Calu3 (cell line): ENCODE data around the gene TRIM6. TPM values are rescaled to one million over a fixed set of nuclear protein-coding genes. Genes with fewer than 3 reads are reported as not detected.
"Not testable (repeated sequence)": the region's sequence is repeated elsewhere in the genome, so short reads cannot be mapped to it uniquely, and the experiment has no call there.

ENCODE experiments used
- BruUV-seq: library from RNA; stranded (reverse); fragments of 400-500 nt; replicated peaks from 2 replicates; lab custom pipeline; 2021; lab: Mats Ljungman, UMichigan
- CTCF ChIA-PET: fragments of 300-600 bp; sonication (Branson Sonifier 250); formaldehyde crosslinking; loops from one replicate; lab custom pipeline; 2022; ENCODE audit warnings: antibody characterized with exemption; lab: Charles Lee
- DNase-seq: peaks from one replicate; pipeline ENCODE4 v3.0.0; 2022
- H3K27ac Mint-ChIP-seq: one replicate; pipeline ENCODE4 v1.8.0; 2022; ENCODE audit warnings: mixed read lengths; ENCODE audit not compliant: unreplicated experiment
- H3K27me3 Mint-ChIP-seq: one replicate; pipeline ENCODE4 v1.8.0; 2022; ENCODE audit warnings: mixed read lengths; ENCODE audit not compliant: unreplicated experiment
- H3K36me3 Mint-ChIP-seq: one replicate; pipeline ENCODE4 v1.8.0; 2022; ENCODE audit warnings: mild to moderate bottlenecking, moderate library complexity, mixed read lengths; ENCODE audit not compliant: insufficient read depth, unreplicated experiment
- H3K4me1 Mint-ChIP-seq: one replicate; pipeline ENCODE4 v1.8.0; 2022; ENCODE audit warnings: mild to moderate bottlenecking, low read depth, mixed read lengths; ENCODE audit not compliant: unreplicated experiment
- H3K4me3 Mint-ChIP-seq: one replicate; pipeline ENCODE4 v1.8.0; 2022; ENCODE audit warnings: mild to moderate bottlenecking, low read depth, moderate library complexity, mixed read lengths; ENCODE audit not compliant: unreplicated experiment
- H3K9me3 Mint-ChIP-seq: one replicate; pipeline ENCODE4 v1.8.0; 2022; ENCODE audit warnings: low read depth, mixed read lengths; ENCODE audit not compliant: unreplicated experiment
- CTCF ChIP-seq: fragments of 200-600 bp; IDR thresholded peaks from one replicate; pipeline ENCODE4 v1.8.0; 2022; ENCODE audit warnings: antibody characterized with exemption; ENCODE audit not compliant: unreplicated experiment
- intact Hi-C: fragments of 100-400 bp; cut with micrococcal nuclease; formaldehyde crosslinking; loops from one replicate; pipeline ENCODE4 v1.10.0; 2022; ENCODE audit not compliant: unreplicated experiment
- total RNA-seq: library from RNA; stranded (reverse); gene quantifications from 2 replicates; pipeline ENCODE4 v1.2.3, GENCODE V29; 2022

TRIM6 gene
- total RNA-seq, 1 experiment from 2014 or later, result 0.80 TPM

DNA sequence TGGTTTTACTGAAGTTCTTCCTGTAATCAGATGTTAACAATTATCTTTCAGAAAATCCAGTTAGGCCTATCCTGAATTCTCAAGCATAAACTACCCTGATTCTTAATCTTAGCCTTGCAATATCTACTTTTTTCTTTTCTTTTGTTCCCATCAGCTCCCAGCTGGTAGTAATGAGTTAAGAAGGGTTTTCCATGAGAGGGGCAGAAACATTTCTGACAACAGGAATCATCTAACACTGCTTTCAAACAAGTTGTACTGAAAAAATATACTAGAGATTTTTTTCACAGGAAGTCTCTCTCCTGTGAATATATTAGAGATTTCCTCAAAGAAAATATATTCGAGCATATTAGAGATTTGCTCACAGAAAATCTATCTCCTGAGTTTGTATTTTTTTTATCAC lies 3.3 kb upstream of the TRIM6 start:
- no peak overlapping the region for H3K27ac Mint-ChIP-seq

DNA sequence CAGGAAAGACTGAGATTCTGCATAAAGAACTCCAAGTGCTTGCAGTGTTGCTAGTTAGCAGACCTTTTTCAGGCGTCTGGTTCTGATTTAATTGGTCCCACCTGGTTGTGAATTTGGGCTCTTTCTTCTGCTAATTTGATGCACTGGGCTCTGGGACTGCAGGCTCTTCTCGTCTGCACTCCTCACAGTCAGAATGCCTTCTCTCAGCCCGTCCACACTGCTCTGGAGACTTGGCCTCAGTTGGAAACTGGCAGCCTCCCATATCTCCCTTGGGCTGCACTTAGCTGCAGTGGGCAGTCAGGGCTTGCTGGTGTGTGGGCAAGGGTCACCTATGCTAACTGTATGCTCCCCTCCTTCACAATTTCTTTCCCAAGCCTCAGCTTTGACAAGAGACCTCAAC lies 1.5 kb downstream of the TRIM6 start:
- intact Hi-C loops, result loop anchor here (5.0 kb wide), 1 partner anchor 209 kb away; the partner anchor contains the start of gene OR52N2
- no peak for TF ChIP-seq CTCF
- CTCF ChIA-PET, result no interaction called here
- Mint-ChIP-seq H3K4me3 (no peak overlapping the region), H3K36me3 (peaks cover 13% of the 10 kb centered on the region), H3K27me3 (no peaks in the 10 kb centered on the region), H3K27ac (no peak overlapping the region), H3K9me3 (no peaks in the 10 kb centered on the region), H3K4me1 (peaks cover 19% of the 10 kb centered on the region)
- no peak for DNase-seq
- no TSS peak for BruUV-seq

More for the DNA sequence above, 3.3 kb upstream of the TRIM6 start:
- Mint-ChIP-seq H3K9me3 (peaks cover 3% of the 10 kb centered on the region), H3K36me3 (peaks cover 13% of the 10 kb centered on the region), H3K4me1 (peaks cover 18% of the 10 kb centered on the region), H3K4me3 (no peak overlapping the region), H3K27me3 (no peaks in the 10 kb centered on the region)
- no peak for TF ChIP-seq CTCF
- CTCF ChIA-PET, result no interaction called here
- DNase-seq, result no peak
- intact Hi-C loops, result no loop called here
- no TSS peak for BruUV-seq

DNA sequence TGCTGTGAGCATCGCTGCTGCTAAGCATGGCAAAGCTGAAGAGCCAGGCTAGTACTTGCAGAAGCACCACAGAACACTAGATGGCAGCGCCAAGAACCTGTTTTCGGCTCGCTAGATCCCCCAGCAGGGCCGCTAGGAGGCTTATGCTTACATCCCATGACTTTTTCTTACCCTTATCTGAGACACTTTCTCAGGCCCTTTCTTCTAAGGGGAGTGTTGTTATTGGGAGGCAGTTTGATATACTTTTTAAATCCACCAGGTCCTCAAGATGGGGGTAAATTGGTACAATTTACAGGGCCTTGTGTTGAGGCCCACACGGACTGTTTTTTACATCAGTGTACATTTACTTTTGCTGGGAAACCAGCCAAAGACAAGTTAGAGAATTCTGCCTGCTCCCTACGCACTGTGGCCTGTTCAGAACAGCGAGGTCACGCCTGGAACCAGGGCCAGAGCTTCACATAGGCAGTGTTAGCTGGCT lies 4.0 kb downstream of the TRIM6 start:
- no TSS peak for BruUV-seq
- no peaks in the 10 kb centered on the region for H3K27me3 Mint-ChIP-seq
- peaks cover 13% of the 10 kb centered on the region for H3K36me3 Mint-ChIP-seq
- CTCF ChIA-PET, result interaction anchor here (0.6 to 1.0 kb wide), 3 partner anchors 59 to 209 kb away, joined by 3 to 5 read pairs (median 4); partner anchors contain the start of gene TRIM5
- H3K4me3 Mint-ChIP-seq, result no peak overlapping the region
- TF ChIP-seq CTCF, result peak; percentile 81
- peak; percentile 72 for DNase-seq
- H3K9me3 Mint-ChIP-seq, result no peaks in the 10 kb centered on the region
- H3K4me1 Mint-ChIP-seq, result peaks cover 27% of the 10 kb centered on the region
- no peak overlapping the region for H3K27ac Mint-ChIP-seq
- intact Hi-C loops, result loop anchor here (2.0 to 5.0 kb wide), 2 partner anchors 112 to 292 kb away; partner anchors contain the start of gene OR52E5

DNA sequence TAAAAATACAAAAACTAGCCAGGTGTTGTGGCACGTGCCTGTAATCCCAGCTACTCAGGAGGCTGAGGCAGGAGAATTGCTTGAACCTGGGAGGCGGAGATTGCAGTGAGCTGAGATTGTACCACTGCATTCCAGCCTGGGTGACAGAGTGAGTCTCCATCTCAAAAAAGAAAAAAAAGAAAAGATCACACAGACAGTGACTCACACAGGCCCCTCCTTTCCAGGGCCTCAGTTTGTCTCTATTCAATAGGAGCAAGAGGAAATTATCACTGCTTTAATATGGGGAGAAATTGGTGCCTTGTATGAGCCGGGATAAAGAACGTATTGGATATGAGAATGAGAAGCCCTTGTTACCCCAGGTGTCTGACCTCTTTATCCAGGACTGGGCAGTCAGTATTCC lies 6.4 kb downstream of the TRIM6 start:
- H3K9me3 Mint-ChIP-seq, H3K4me1 Mint-ChIP-seq, H3K4me3 Mint-ChIP-seq, H3K36me3 Mint-ChIP-seq, BruUV-seq, CTCF ChIA-PET, H3K27me3 Mint-ChIP-seq, DNase-seq, H3K27ac Mint-ChIP-seq: not testable (repeated sequence)
- intact Hi-C loops, result loop anchor here (5.0 kb wide), 1 partner anchor 290 kb away; the partner anchor contains the start of gene OR52E5

GRCh38 chr11:5603326-5603725 lies 6.9 kb downstream of the TRIM6 start:
- DNase-seq, result no peak
- no peak for TF ChIP-seq CTCF
- Mint-ChIP-seq H3K4me1 (peaks cover 9% of the 10 kb centered on the region), H3K27ac (no peak overlapping the region), H3K9me3 (no peaks in the 10 kb centered on the region), H3K27me3 (no peaks in the 10 kb centered on the region), H3K4me3 (no peak overlapping the region), H3K36me3 (no peaks in the 10 kb centered on the region)
- intact Hi-C loops, result loop anchor here (5.0 kb wide), 1 partner anchor 289 kb away; the partner anchor contains the start of gene OR52E5
- BruUV-seq, result no TSS peak
- CTCF ChIA-PET, result interaction anchor here (0.6 kb wide), 1 partner anchor 206 kb away, joined by 8 read pairs; no protein-coding TSS in a partner anchor
